ENCODE data around the gene SORCS2. TPM values are rescaled to one million over a fixed set of nuclear protein-coding genes. Genes with fewer than 3 reads are reported as not detected.

Gene SORCS2
- total and polyA plus RNA-seq, 2 of the 8 experiments (the other 6 are each of a cell fraction or from before 2014, with no cell fraction given): 0.36 to 1.8 TPM

GRCh38 chr4:7442574-7443162 lies 250.3 kb downstream of the SORCS2 start:
- H3K4me2 ChIP-seq (ENCODE audit: insufficient read depth in 1 of 2, low read depth in 2 of 2, low read length in 2 of 2): no peak overlapping the region
- POLR2A ChIA-PET (ENCODE audit: partially characterized antibody): no interaction called here
- H3K27ac ChIP-seq (ENCODE audit: low read depth, low read length): no peak overlapping the region; the same call in 1 of the 2 replicates
- TF ChIP-seq SAP30 (IDR thresholded peaks at IDR 0.05; ENCODE audit: insufficient read depth, insufficient replicate concordance, low read length) (no peak), SRF (IDR thresholded peaks at IDR 0.05; ENCODE audit: low read depth, low read length) (no peak), BCL11A (IDR thresholded peaks at IDR 0.05; ENCODE audit: low read depth in 2 of 2, low read length in 2 of 2) (no peak), TCF12 (IDR thresholded peaks at IDR 0.05; ENCODE audit: low read depth, low read length) (no peak), SIX5 (IDR thresholded peaks at IDR 0.05; ENCODE audit: low read depth, low read length) (no peak), MAFK (IDR thresholded peaks at IDR 0.05; ENCODE audit: low read depth, low read length) (no peak), JUN (IDR thresholded peaks at IDR 0.05; ENCODE audit: low read depth, low read length) (no peak), RAD21 (IDR thresholded peaks at IDR 0.05 in 1 of 2, conservative IDR thresholded peaks at IDR 0.05 in 1 of 2; ENCODE audit: low read depth in 2 of 2, low read length in 2 of 2) (no peak), BRCA1 (IDR thresholded peaks at IDR 0.05; ENCODE audit: low read depth, low read length) (no peak), RNF2 (IDR thresholded peaks at IDR 0.05; ENCODE audit: borderline replicate concordance, low read depth, low read length, missing control alignments, poor library complexity, severe bottlenecking) (no peak)
- TF ChIP-seq, protein P1, sequence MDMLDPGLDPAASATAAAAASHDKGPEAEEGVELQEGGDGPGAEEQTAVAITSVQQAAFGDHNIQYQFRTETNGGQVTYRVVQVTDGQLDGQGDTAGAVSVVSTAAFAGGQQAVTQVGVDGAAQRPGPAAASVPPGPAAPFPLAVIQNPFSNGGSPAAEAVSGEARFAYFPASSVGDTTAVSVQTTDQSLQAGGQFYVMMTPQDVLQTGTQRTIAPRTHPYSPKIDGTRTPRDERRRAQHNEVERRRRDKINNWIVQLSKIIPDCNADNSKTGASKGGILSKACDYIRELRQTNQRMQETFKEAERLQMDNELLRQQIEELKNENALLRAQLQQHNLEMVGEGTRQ (IDR thresholded peaks at IDR 0.05; ENCODE audit: low read length): no peak

More at GRCh38 chr4:7442574-7443162, 250.3 kb downstream of the SORCS2 start:
- no peak overlapping the region; a peak in 1 of 8 replicates for H3K4me3 ChIP-seq (ENCODE audit: extremely low read depth in 1 of 4, insufficient read depth in 2 of 4, low read depth in 3 of 4, low read length in 4 of 4)
- no peaks in the 10 kb centered on the region; a peak in 1 of 8 replicates for H3K36me3 ChIP-seq (ENCODE audit: control insufficient read depth in 2 of 4, insufficient read depth in 4 of 4, low read length in 3 of 4)
- H4K8ac ChIP-seq (ENCODE audit: extremely low read depth, insufficient read depth, low read length): peak overlapping the region; percentile 57; the same call in 1 of the 2 replicates
- H3K79me1 ChIP-seq (ENCODE audit: low read depth, low read length): no peaks in the 10 kb centered on the region
- no peaks in the 10 kb centered on the region for H3K79me2 ChIP-seq (ENCODE audit: control insufficient read depth in 1 of 2, insufficient read depth in 2 of 2, low read length in 2 of 2)
- no peak overlapping the region for H3K4ac ChIP-seq (replicated peaks; ENCODE audit: insufficient read length, low read depth, low read length)
- peak overlapping the region; percentile 39 for H2BK120ac ChIP-seq (replicated peaks; ENCODE audit: low read depth, low read length)
- no peak overlapping the region for H3K23ac ChIP-seq (ENCODE audit: insufficient read length)
- no peak overlapping the region; the same call in 1 of the 2 replicates for H2BK15ac ChIP-seq (ENCODE audit: low read length)
- H4K5ac ChIP-seq (ENCODE audit: insufficient read length, low read depth, low read length): no peak overlapping the region
- no peaks in the 10 kb centered on the region for H4K20me1 ChIP-seq (replicated peaks in 1 of 2; ENCODE audit: control insufficient read depth in 1 of 2, insufficient read depth in 2 of 2, low read length in 2 of 2)
- H2AFZ ChIP-seq (ENCODE audit: low read length): no peak overlapping the region; the same call in 1 of the 2 replicates
- H2BK12ac ChIP-seq (ENCODE audit: low read depth, low read length): peak overlapping the region; percentile 43; the same call in 1 of the 2 replicates
- FAIRE-seq (no peak), DNase-seq (ENCODE audit: low read depth in 1 of 2, low spot score in 2 of 2) (no peak)
- H3K56ac ChIP-seq (replicated peaks; ENCODE audit: insufficient read length, low read depth, low read length): no peak overlapping the region
- H3K18ac ChIP-seq (ENCODE audit: extremely low read depth, low read length): peak overlapping the region; percentile 13; the same call in 1 of the 2 replicates
- CTCF ChIA-PET (ENCODE audit: partially characterized antibody): interaction anchor here (0.6 kb wide), 1 partner anchor 50 kb away, joined by 3 read pairs; no protein-coding TSS in a partner anchor
- H4K91ac ChIP-seq (replicated peaks; ENCODE audit: insufficient read length, low read length): no peak overlapping the region
- peaks cover 0 to 10% (median under 1%) of the 10 kb centered on the region in 4 experiments; a peak in 3 of 7 replicates for H3K4me1 ChIP-seq (replicated peaks in 1 of 4; ENCODE audit: control insufficient read depth in 3 of 4, insufficient read depth in 4 of 4, low read length in 3 of 4)
- no peak overlapping the region for H3K9ac ChIP-seq (replicated peaks in 1 of 4; ENCODE audit: extremely low read depth in 1 of 4, low read depth in 3 of 4, low read length in 3 of 4)
- H3K27me3 ChIP-seq (replicated peaks in 1 of 4; ENCODE audit: control insufficient read depth in 3 of 4, extremely low read depth in 1 of 4, insufficient read depth in 3 of 4, low read length in 3 of 4): no peaks in the 10 kb centered on the region; a peak in 1 of 7 replicates
- H2AK5ac ChIP-seq (ENCODE audit: low read depth, low read length): no peak overlapping the region
- H2BK5ac ChIP-seq (ENCODE audit: low read depth, low read length): 0 out of 2 replicates have a peak overlapping the region, but pooled peaks have one; percentile 18
- WGBS, 2 experiments (ENCODE audit: extremely low coverage in 1 of 2, insufficient coverage in 1 of 2, insufficient read length in 1 of 2, insufficient replicate concordance in 2 of 2, low coverage in 1 of 2, low lambda C conversion rate in 2 of 2, missing lambda C conversion rate in 1 of 2): 83% methylated on average over 15 of the region's 15 CpGs; no CpG with 5 or more reads in 1 of the 2 experiments
- H3K23me2 ChIP-seq (ENCODE audit: low read depth, low read length): no peaks in the 10 kb centered on the region
- H2BK20ac ChIP-seq (ENCODE audit: low read length): 0 out of 2 replicates have a peak overlapping the region, but pooled peaks have one; percentile 21
- no peak overlapping the region for H3K14ac ChIP-seq (ENCODE audit: insufficient read length)
- H3K9me3 ChIP-seq (ENCODE audit: insufficient read depth in 2 of 2, low read depth in 1 of 2, low read length in 1 of 2): 0 out of 4 replicates have a peak, but pooled peaks cover 0 to 9% of the 10 kb centered on the region in 2 experiments
